Mucosa of gallbladder (tissue), 1 donor: ENCODE data around the gene MSRB3. TPM values are rescaled to one million over a fixed set of nuclear protein-coding genes. Genes with fewer than 3 reads are reported as not detected.

ENCODE experiments used
- DNase-seq: peaks from one replicate; pipeline ENCODE4 v3.0.0-alpha.2; 2020; ENCODE audit warnings: low spot score
- total RNA-seq: library from RNA; stranded (reverse); gene quantifications from one replicate; pipeline ENCODE4 v1.2.1, GENCODE V29; 2021
- donor health status: DM: no; HTN: no; CAD: no.

Gene MSRB3
- total RNA-seq, 1 donor from 2014 or later = 95.3 TPM

DNA sequence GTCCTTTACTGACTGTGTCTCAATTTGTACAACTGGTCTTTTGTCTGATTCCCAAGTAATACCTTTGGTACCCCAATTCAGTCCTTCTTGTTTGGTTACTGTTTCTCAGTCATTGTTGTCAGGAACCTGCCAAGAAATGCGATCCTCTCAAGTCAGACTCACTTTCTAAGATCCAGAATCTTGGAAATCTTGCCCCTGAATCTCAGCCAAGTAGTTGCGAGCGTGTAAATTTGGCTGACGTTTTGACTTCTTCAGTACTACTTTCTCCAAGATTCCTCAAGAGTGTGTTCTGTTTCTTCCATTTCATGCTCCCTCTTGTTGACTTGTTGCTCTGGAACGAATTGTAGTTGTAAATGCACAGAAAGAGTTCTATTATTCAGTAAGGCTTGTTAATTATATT is 114.0 kb downstream of the MSRB3 start:
- no peak for DNase-seq

DNA sequence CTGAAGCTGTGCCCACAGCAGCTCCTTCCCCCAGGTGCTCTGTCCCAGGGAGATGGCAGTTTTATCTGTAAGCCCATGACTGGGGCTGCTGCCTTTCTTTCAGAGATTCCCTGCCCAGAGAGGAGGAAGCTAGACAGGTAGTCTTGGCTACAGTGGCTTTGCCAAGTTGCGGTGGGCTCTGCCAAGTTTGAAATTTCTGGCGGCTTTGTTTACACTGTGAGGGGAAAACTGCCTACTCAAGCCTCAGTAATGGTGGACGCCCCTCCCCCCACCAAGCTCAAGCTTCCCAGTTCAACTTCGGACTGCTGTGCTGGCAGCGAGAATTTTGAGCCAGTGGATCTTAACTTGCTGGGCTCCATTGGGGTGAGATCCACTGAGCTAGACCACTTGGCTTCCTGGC is 124.7 kb downstream of the MSRB3 start:
- DNase-seq = no peak

DNA sequence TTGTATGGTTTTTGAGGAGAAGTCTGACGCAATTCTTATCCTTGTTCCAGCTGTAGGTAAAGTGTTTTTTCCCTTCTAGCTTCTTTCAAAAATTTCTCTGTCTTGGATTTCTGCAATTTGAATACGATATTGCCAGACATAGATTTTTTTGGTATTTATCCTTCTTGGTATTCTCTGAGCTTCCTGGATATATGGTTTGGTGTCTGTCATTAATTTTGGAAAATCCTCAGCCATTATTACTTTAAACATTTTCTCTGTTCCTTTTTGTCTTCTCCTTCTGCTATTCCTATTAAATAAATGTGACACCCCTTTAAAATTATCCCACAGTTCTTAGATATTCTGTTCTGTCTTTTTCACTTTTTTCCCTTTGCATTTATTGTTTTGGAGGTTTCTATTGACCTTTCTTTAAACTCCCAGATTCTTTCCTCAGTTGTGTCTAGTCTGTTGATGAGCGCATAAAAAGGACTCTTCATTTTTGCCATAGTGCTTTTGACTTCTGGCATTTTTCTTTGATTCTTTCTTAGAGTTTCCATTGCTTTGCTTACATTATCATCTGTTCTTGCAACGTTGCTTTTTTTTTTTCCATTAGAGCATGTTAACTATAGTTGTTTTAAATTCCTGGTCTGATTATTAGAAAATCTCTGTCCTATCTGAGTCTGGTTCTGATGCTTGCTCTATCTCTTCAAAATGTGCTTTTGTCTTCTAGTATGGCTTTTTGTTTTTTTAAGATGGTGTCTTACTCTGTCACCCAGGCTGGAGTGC is 129.1 kb downstream of the MSRB3 start:
- no peak for DNase-seq

GRCh38 chr12:65408441-65408840 is 130.0 kb downstream of the MSRB3 start:
- DNase-seq = no peak

DNA sequence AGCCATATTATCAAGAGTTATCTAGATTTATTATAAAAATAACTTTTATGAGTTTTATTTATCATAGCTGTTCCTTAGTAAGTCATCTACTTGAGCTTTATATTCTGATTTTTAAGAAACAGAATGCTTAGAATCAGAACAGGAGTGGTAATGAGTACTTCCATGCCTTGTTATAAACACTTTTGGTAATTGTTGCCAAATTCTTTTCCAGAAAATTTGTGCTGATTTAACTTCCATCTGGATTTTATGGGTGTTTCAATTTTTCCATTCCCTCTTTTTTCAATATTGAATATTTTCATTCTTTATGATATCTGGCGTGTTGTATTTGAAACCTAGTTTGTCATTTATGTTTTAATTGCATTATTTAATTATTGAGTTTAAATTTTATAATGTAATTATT is 131.2 kb downstream of the MSRB3 start:
- no peak for DNase-seq

GRCh38 chr12:65411171-65411570 is 132.7 kb downstream of the MSRB3 start:
- DNase-seq = no peak

DNA sequence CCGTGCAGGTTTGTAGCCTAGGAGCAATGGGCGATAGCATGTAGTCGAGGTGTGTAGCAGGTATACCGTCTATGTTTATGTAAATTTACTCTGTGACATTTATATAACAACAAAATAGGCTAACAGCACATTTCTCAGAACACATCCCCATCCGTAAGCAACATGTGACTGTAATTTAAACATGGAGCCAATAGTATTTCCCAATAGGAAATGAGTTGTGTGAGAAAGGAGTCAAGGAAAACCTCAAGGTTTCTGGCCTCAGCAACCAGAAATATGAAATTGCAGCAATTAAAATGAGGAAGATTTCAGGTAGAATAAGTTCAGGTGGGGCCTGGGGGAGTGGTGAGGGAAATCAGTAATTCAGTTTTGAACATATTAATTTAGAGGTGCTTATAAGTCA is 136.0 kb downstream of the MSRB3 start:
- DNase-seq = no peak

DNA sequence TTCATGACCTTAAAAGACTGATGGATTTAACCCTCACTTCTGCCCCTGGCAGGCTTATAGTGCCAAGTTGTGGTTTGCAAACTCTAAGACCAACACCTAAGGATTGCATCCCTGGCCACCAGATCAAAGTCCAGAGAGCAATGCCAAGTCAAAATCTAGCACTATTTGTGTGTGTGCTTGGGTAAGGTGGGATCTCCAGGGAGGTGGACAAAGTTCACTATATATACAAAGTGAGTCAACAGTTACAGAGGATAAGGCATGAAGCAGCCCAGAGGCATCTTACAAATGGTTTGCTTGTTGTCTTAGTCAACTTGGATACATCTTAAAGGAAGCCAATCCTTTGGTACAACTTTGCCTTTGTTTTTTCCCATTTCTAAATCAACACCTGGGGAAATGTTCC is 137.3 kb downstream of the MSRB3 start:
- DNase-seq = peak; percentile 46

DNA sequence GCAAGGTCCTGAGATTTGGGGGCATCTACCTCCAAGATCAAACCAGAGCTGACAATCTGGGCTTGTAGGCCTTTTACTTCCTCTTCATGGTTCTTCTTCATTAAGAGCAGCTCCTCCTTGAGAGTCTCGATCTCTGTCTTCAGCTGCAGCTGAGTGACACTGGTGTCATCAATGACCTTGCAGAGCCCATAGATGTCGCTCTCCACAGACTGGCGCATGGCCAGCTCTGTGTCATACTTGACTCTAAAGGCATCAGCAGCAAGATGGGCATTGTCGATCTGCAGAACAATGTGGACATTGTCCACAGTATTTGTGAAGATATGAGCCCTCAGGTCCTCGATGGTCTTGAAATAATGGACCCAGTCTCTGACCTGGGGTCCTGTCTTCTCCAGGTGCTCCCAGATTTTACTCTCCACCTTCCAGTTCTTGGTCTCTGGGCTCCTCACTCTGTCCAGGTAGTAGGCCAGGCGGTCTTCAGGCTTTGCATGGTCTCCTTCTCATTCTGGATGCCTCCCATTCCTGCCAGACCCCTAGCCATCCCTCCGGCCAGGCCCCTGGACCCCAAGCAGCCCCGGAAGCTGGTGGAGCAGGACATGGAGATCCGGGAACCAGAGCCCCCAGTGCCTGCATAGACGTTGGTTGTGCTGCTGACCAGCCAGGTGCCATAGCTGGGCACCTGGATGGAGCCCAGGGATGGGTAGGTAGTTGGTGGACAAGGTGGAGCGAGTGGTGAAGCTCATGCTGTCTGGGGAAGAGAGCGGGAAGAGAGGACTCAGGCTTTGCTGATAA is 141.0 kb downstream of the MSRB3 start:
- no peak for DNase-seq

DNA sequence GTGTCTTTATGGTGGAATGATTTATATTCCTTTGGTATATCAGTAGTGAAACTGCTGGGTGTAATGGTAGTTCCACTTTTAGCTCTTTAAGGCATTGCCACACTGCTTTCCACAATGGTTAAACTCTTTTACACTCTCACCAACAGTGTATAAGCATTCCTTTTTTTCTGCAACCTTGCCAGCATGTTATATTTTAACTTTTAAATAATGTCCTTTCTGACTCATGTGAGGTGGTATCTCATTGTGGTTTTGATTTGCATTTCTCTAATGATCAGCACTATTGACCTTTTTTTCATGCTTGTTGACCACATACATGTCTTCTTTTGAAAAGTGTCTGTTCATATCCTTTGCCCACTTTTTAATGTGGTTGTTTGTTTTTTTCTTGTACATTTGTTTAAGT is 142.5 kb downstream of the MSRB3 start:
- DNase-seq = no peak

- DNase-seq = no peak
Measured at GRCh38 chr12:65427646-65428045, 149.2 kb downstream of the MSRB3 start.

DNA sequence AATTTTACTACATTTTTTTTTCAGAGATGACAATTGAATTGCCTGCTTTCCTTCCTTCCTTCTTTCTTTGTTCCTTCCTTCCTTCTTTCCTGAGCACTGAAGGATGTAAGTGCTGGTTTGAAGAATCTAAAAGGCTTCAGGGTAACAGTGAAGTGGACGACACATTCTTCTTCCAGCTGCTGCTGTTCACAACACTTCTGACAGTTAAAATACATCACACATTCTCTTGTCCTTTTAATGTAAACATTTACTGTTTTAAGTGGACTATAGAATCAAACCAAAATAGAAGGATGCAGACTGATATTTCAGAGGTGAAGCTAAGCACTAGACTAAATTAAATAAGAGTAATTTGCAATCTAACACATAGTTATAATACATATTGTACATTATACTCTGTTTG is 151.5 kb downstream of the MSRB3 start:
- DNase-seq = no peak

- no peak for DNase-seq
Measured at GRCh38 chr12:65430571-65431306, 152.3 kb downstream of the MSRB3 start.

- DNase-seq = no peak
Measured at GRCh38 chr12:65432114-65432513, 153.6 kb downstream of the MSRB3 start.

- no peak for DNase-seq
Measured at GRCh38 chr12:65432651-65433050, 154.2 kb downstream of the MSRB3 start.

GRCh38 chr12:65434737-65435136 is 156.3 kb downstream of the MSRB3 start:
- DNase-seq = no peak

DNA sequence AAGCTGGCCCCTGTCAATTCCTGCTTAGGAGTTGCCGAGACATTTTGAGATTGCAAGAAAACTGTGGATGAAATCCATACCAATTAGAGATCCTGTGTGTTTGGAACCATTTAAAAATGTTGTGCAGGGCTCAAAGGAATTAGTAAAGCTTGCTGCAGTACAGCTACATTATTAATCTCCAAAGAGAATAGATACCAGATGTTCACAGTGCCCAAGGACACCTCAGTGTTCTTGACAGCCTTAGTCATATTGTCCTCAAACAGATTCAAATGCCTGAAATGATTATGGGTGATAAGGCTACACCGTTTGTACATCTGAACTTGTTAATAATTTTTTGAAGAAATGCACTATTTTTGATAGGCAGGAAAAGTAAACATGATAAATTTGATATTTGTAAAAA is 164.6 kb downstream of the MSRB3 start:
- no peak for DNase-seq

DNA sequence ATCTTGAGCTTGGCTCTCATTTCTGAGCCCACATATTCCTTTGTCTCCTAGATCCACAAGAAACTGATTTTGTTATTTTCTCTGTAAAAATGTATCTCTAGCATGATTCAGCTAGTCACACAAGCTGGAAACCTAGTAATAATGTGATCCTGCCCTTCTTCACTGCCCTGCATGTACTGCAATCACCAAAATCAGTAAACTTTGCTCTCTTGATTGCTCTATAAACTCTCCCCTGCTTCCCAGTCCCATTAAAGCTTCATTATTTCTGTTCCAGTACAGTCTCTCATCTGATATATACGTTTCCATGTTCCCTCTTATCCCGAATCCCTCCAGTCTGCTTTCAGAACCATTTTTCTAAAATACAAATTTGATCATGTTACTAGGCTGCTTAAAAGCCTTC is 166.5 kb downstream of the MSRB3 start:
- DNase-seq = no peak

- DNase-seq = no peak
Measured at GRCh38 chr12:65446901-65447300, 168.4 kb downstream of the MSRB3 start.

DNA sequence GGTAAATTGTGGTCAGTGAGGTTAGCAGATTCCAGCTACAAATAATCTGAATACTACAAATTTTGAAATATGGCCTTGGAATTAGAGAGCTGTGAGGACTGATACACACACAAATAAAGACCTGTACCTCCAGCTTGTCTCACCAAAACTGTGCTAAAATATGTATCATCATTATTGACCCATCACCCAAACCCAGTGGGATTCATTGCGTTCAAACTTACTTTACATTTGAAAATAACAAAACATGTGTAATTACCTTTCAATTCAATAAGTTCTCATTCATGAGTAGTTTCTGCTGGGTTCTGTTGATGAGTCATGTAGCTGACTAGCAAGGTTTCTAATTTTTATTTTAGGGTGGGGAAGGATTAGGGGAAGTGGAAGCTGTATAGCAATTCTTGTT is 170.9 kb downstream of the MSRB3 start:
- no peak for DNase-seq

- DNase-seq = no peak
Measured at GRCh38 chr12:65450625-65451024, 172.1 kb downstream of the MSRB3 start.

- no peak for DNase-seq
Measured at GRCh38 chr12:65454115-65454787, 175.8 kb downstream of the MSRB3 start.
